C4-2B (cell line): ENCODE data around the gene DCUN1D3.

Experiments
- CTCF ChIP-seq: fragments of 450-650 bp; conservative IDR thresholded peaks from 2 replicates; pipeline ENCODE4 v1.5.1; 2017; ENCODE audit warnings: mild to moderate bottlenecking
- ZFX ChIP-seq: fragments of 450-650 bp; IDR thresholded peaks from 2 replicates; pipeline ENCODE4 v1.6.1; 2017

GRCh38 chr16:20897253-20897897 is 2.8 kb downstream of the DCUN1D3 start:
- TF ChIP-seq CTCF = no peak
- TF ChIP-seq ZFX = no peak
